Measurements from ENCODE around the gene ZC3HAV1L.
A peak's percentile ranks its signal among the peaks of the same experiment; 100 is the strongest.

ZC3HAV1L gene

GRCh38 chr7:139018910-139019309 lies 16.9 kb downstream of the ZC3HAV1L start:
- Histone ChIP-seq H4K20me1 (ENCODE audit: insufficient read depth, low read length) (no peaks in the 10 kb centered on the region), H3K9me3 (ENCODE audit: low read length) (no peaks in the 10 kb centered on the region), H3K4me2 (ENCODE audit: low read length) (no peak overlapping the region), H3K9me2 (ENCODE audit: low read depth, low read length) (no peaks in the 10 kb centered on the region), H3K27ac (ENCODE audit: low read depth, low read length, poor library complexity, severe bottlenecking) (no peak overlapping the region), H3K79me2 (ENCODE audit: insufficient read depth, low read length) (no peaks in the 10 kb centered on the region), H3K36me3 (ENCODE audit: insufficient read depth, low read length) (no peaks in the 10 kb centered on the region), H3F3A (ENCODE audit: insufficient read depth, low read length) (no peaks in the 10 kb centered on the region), H3K4me3 (ENCODE audit: low read depth, low read length, poor library complexity, severe bottlenecking) (no peak overlapping the region), H3K27me3 (ENCODE audit: insufficient read depth, low read length) (0 out of 2 replicates have a peak, but pooled peaks cover 6% of the 10 kb centered on the region), H2AFZ (ENCODE audit: low read length) (no peak overlapping the region), H3K4me1 (ENCODE audit: insufficient read depth, low read length, severe bottlenecking) (no peaks in the 10 kb centered on the region), H3K9ac (ENCODE audit: low read length) (no peak overlapping the region)
- TF ChIP-seq EZH2 (IDR thresholded peaks at IDR 0.05; ENCODE audit: borderline replicate concordance, low read length), result no peak
- TF ChIP-seq, protein P1, sequence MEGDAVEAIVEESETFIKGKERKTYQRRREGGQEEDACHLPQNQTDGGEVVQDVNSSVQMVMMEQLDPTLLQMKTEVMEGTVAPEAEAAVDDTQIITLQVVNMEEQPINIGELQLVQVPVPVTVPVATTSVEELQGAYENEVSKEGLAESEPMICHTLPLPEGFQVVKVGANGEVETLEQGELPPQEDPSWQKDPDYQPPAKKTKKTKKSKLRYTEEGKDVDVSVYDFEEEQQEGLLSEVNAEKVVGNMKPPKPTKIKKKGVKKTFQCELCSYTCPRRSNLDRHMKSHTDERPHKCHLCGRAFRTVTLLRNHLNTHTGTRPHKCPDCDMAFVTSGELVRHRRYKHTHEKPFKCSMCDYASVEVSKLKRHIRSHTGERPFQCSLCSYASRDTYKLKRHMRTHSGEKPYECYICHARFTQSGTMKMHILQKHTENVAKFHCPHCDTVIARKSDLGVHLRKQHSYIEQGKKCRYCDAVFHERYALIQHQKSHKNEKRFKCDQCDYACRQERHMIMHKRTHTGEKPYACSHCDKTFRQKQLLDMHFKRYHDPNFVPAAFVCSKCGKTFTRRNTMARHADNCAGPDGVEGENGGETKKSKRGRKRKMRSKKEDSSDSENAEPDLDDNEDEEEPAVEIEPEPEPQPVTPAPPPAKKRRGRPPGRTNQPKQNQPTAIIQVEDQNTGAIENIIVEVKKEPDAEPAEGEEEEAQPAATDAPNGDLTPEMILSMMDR (IDR thresholded peaks at IDR 0.05; ENCODE audit: low read length), result no peak

DNA sequence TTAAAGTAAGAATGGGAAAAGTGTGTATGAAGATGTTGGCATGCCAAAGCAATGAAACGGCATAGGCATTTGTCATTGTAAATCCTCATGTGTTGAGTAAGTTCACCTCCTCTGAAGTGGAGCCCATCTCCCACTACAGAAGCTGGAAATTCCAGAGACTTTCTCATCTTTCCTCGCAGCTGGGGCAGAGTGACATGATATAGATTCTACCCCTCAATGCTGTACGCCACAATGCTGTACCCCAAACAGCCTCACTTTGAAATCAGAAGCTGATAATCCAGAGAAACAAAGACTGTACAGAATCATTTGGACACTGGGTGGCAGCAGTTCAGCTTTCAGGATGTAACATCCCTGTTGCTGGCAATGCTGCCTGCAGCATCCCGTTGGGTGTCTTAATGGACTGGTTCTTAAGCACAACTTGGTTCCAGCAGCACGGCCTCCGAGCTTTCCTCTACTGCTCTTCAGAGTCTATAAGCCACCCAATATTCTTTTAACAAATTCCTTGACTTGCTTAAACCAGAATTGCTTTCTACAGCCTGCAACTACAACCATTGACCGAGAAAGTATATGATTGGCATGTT lies 18.8 kb downstream of the ZC3HAV1L start:
- Histone ChIP-seq H3K9ac (ENCODE audit: low read length) (no peak overlapping the region), H3K4me2 (ENCODE audit: low read length) (no peak overlapping the region), H3F3A (ENCODE audit: insufficient read depth, low read length) (no peaks in the 10 kb centered on the region), H3K4me1 (ENCODE audit: insufficient read depth, low read length, severe bottlenecking) (no peaks in the 10 kb centered on the region), H3K4me3 (ENCODE audit: low read depth, low read length, poor library complexity, severe bottlenecking) (no peak overlapping the region), H3K27ac (ENCODE audit: low read depth, low read length, poor library complexity, severe bottlenecking) (no peak overlapping the region), H3K9me3 (ENCODE audit: low read length) (no peaks in the 10 kb centered on the region), H3K36me3 (ENCODE audit: insufficient read depth, low read length) (no peaks in the 10 kb centered on the region), H3K9me2 (ENCODE audit: low read depth, low read length) (no peaks in the 10 kb centered on the region), H2AFZ (ENCODE audit: low read length) (no peak overlapping the region), H4K20me1 (ENCODE audit: insufficient read depth, low read length) (no peaks in the 10 kb centered on the region), H3K79me2 (ENCODE audit: insufficient read depth, low read length) (no peaks in the 10 kb centered on the region), H3K27me3 (ENCODE audit: insufficient read depth, low read length) (0 out of 2 replicates have a peak, but pooled peaks cover 6% of the 10 kb centered on the region)
- TF ChIP-seq, protein P1 (IDR thresholded peaks at IDR 0.05; ENCODE audit: low read length), result peak; percentile 76
- no peak for TF ChIP-seq EZH2 (IDR thresholded peaks at IDR 0.05; ENCODE audit: borderline replicate concordance, low read length)

DNA sequence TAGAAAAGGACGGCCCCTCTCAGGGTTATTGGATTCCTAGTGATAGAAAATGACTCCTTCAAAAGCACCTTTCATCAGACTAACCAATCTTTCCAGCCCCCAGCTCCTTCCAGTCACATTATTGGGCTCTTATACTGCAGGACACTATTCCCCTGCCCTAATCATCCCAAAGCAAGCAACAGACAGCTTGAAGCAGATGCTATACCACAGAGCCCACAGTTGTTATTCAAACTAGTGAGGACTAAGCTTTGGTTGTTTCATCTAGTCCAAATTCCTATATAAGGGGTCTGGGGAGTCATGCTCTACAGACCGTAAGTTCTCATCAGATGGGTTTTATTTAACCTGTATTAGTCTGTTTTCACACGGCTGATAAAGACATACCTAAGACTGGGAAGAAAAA lies 24.5 kb downstream of the ZC3HAV1L start:
- TF ChIP-seq, protein P1 (IDR thresholded peaks at IDR 0.05; ENCODE audit: low read length), result no peak
- no peak for TF ChIP-seq EZH2 (IDR thresholded peaks at IDR 0.05; ENCODE audit: borderline replicate concordance, low read length)
- no peak overlapping the region for H3K9ac ChIP-seq (ENCODE audit: low read length)
- H3K36me3 ChIP-seq (ENCODE audit: insufficient read depth, low read length), result no peaks in the 10 kb centered on the region
- no peak overlapping the region for H3K27ac ChIP-seq (ENCODE audit: low read depth, low read length, poor library complexity, severe bottlenecking)
- no peak overlapping the region for H3K4me3 ChIP-seq (ENCODE audit: low read depth, low read length, poor library complexity, severe bottlenecking)
- H3K27me3 ChIP-seq (ENCODE audit: insufficient read depth, low read length), result peaks cover 6% of the 10 kb centered on the region; the same call in 1 of the 2 replicates
- H3K4me2 ChIP-seq (ENCODE audit: low read length), result no peak overlapping the region
- no peaks in the 10 kb centered on the region for H3K9me2 ChIP-seq (ENCODE audit: low read depth, low read length)
- no peaks in the 10 kb centered on the region for H3K9me3 ChIP-seq (ENCODE audit: low read length)
- no peaks in the 10 kb centered on the region for H3K79me2 ChIP-seq (ENCODE audit: insufficient read depth, low read length)
- H3F3A ChIP-seq (ENCODE audit: insufficient read depth, low read length), result no peaks in the 10 kb centered on the region
- H2AFZ ChIP-seq (ENCODE audit: low read length), result no peak overlapping the region
- H4K20me1 ChIP-seq (ENCODE audit: insufficient read depth, low read length), result no peaks in the 10 kb centered on the region
- H3K4me1 ChIP-seq (ENCODE audit: insufficient read depth, low read length, severe bottlenecking), result no peaks in the 10 kb centered on the region

Data from OCI-LY1 (cell line).